Measurements from ENCODE around the gene FOXO3. TPM values are rescaled to one million over a fixed set of nuclear protein-coding genes. Genes with fewer than 3 reads are reported as not detected.

The FOXO3 gene
- total and polyA plus RNA-seq, 9 donors = 33.4 to 94.8 (median 70.0) TPM

GRCh38 chr6:108711071-108711470 lies 150.4 kb downstream of the FOXO3 start:
- no peak overlapping the region for H3K27ac ChIP-seq
- TF ChIP-seq EP300 (IDR thresholded peaks at IDR 0.05) (no peak), CTCF (IDR thresholded peaks at IDR 0.05) (no peak), POLR2A (IDR thresholded peaks at IDR 0.05) (no peak)
- H3K36me3 ChIP-seq = no peaks in the 10 kb centered on the region
- WGBS, 3 donors = 45 to 54% (median 47%) methylated on average over 5 of the region's 5 CpGs
- intact Hi-C loops (cut with DNase I) = no loop called here
- H3K9me3 ChIP-seq = no peaks in the 10 kb centered on the region
- no peak for DNase-seq
- H3K27me3 ChIP-seq = no peaks in the 10 kb centered on the region
- H3K4me1 ChIP-seq (ENCODE audit: insufficient read depth) = peaks cover 20% of the 10 kb centered on the region
- H3K4me3 ChIP-seq = no peak overlapping the region

GRCh38 chr6:108711826-108712225 lies 151.1 kb downstream of the FOXO3 start:
- no peaks in the 10 kb centered on the region for H3K27me3 ChIP-seq
- 58 to 64% (median 64%) methylated on average over 5 of the region's 5 CpGs for WGBS, 3 donors
- no peak overlapping the region for H3K4me3 ChIP-seq
- no peak for DNase-seq
- intact Hi-C loops (cut with DNase I) = no loop called here
- H3K4me1 ChIP-seq (ENCODE audit: insufficient read depth) = peaks cover 20% of the 10 kb centered on the region
- H3K9me3 ChIP-seq = no peaks in the 10 kb centered on the region
- no peaks in the 10 kb centered on the region for H3K36me3 ChIP-seq
- no peak overlapping the region for H3K27ac ChIP-seq
- TF ChIP-seq EP300 (IDR thresholded peaks at IDR 0.05) = no peak
- TF ChIP-seq POLR2A (IDR thresholded peaks at IDR 0.05) = no peak
- no peak for TF ChIP-seq CTCF (IDR thresholded peaks at IDR 0.05)

GRCh38 chr6:108712946-108713345 lies 152.2 kb downstream of the FOXO3 start:
- intact Hi-C loops (cut with DNase I) = no loop called here
- Histone ChIP-seq H3K27ac (no peak overlapping the region), H3K27me3 (no peaks in the 10 kb centered on the region), H3K36me3 (no peaks in the 10 kb centered on the region), H3K4me1 (ENCODE audit: insufficient read depth) (peaks cover 22% of the 10 kb centered on the region), H3K4me3 (no peak overlapping the region), H3K9me3 (no peaks in the 10 kb centered on the region)
- 86 to 100% (median 95%) methylated on average over 2 of the region's 2 CpGs for WGBS, 3 donors
- DNase-seq = no peak
- no peak for TF ChIP-seq POLR2A (IDR thresholded peaks at IDR 0.05)
- no peak for TF ChIP-seq EP300 (IDR thresholded peaks at IDR 0.05)
- TF ChIP-seq CTCF (IDR thresholded peaks at IDR 0.05) = no peak

- Histone ChIP-seq H3K27ac (peak overlapping the region in 1 of 2 donors; percentile 42), H3K36me3 (no peaks in the 10 kb centered on the region), H3K27me3 (no peaks in the 10 kb centered on the region), H3K4me1 (ENCODE audit: insufficient read depth) (peaks cover 22% of the 10 kb centered on the region), H3K4me3 (no peak overlapping the region), H3K9me3 (no peaks in the 10 kb centered on the region)
- TF ChIP-seq POLR2A (IDR thresholded peaks at IDR 0.05) (no peak), CTCF (IDR thresholded peaks at IDR 0.05) (no peak), EP300 (IDR thresholded peaks at IDR 0.05) (no peak)
- WGBS, 3 donors = 29 to 52% (median 42%) methylated on average over 7 of the region's 7 CpGs
- intact Hi-C loops (cut with DNase I) = no loop called here
- DNase-seq = peak in 3 of 5 donors; percentile 59 to 71 (median 61)
These were observed 153.5 kb downstream of the FOXO3 start for GRCh38 chr6:108714101-108714765.
